HUDEP-2 (cell line): Measurements from ENCODE around the gene PRDM9.
"Not testable (repeated sequence)": the region's sequence is repeated elsewhere in the genome, so short reads cannot be mapped to it uniquely, and the experiment has no call there.

Experiments used
- DNase-seq, 76 experiments: peaks; one replicate each; lab custom pipeline; 2025; ENCODE audit not compliant: unreplicated experiment in 76 of 76; lab: John Stamatoyannopoulos, UW

PRDM9 gene

GRCh38 chr5:23507278-23507685, at the start of gene PRDM9:
PRDM9 (plus strand) TSS chr5:23507609; CDS start chr5:23509034, 1,425 bp downstream.
- peak in 4 of 76 experiments; percentile 3 to 23 (median 6) for DNase-seq

- no peak for DNase-seq
Measured at GRCh38 chr5:23457780-23458179, 49.6 kb upstream of the PRDM9 start.

- no peak for DNase-seq
Measured at GRCh38 chr5:23459214-23459613, 48.2 kb upstream of the PRDM9 start.

GRCh38 chr5:23461576-23461975, 45.8 kb upstream of the PRDM9 start:
- no peak for DNase-seq

- no peak for DNase-seq
Measured at GRCh38 chr5:23466401-23466912, 41.0 kb upstream of the PRDM9 start.

- DNase-seq = no peak
Measured at GRCh38 chr5:23468658-23469057, 38.8 kb upstream of the PRDM9 start.

GRCh38 chr5:23473915-23474314, 33.5 kb upstream of the PRDM9 start:
- no peak for DNase-seq

GRCh38 chr5:23474315-23474714, 33.1 kb upstream of the PRDM9 start:
- no peak for DNase-seq

- DNase-seq = no peak
Measured at GRCh38 chr5:23476580-23476979, 30.8 kb upstream of the PRDM9 start.

- no peak for DNase-seq
Measured at GRCh38 chr5:23482642-23483041, 24.8 kb upstream of the PRDM9 start.

GRCh38 chr5:23483090-23483489, 24.3 kb upstream of the PRDM9 start:
- no peak for DNase-seq

- no peak for DNase-seq
Measured at GRCh38 chr5:23484096-23484495, 23.3 kb upstream of the PRDM9 start.

GRCh38 chr5:23486227-23486626, 21.2 kb upstream of the PRDM9 start:
- not testable (repeated sequence) for DNase-seq

- no peak for DNase-seq
Measured at GRCh38 chr5:23490993-23491392, 16.4 kb upstream of the PRDM9 start.

- no peak for DNase-seq
Measured at GRCh38 chr5:23494558-23494957, 12.9 kb upstream of the PRDM9 start.

- DNase-seq = no peak
Measured at GRCh38 chr5:23496576-23496975, 10.8 kb upstream of the PRDM9 start.

GRCh38 chr5:23506329-23507236, 826 bp upstream of the PRDM9 start:
- DNase-seq = no peak

GRCh38 chr5:23510434-23510833, 3.0 kb downstream of the PRDM9 start:
- DNase-seq = not testable (repeated sequence)

- no peak for DNase-seq
Measured at GRCh38 chr5:23522553-23522952, 15.1 kb downstream of the PRDM9 start.

- no peak for DNase-seq
Measured at GRCh38 chr5:23523031-23523430, 15.6 kb downstream of the PRDM9 start.

- DNase-seq = no peak
Measured at GRCh38 chr5:23523998-23524397, 16.6 kb downstream of the PRDM9 start.

GRCh38 chr5:23525751-23526150, 18.3 kb downstream of the PRDM9 start:
- DNase-seq = no peak
